Activated CD8-positive, alpha-beta memory T cell treated with anti-CD3 and anti-CD28 coated beads for 36 hours (primary cell): Measurements from ENCODE around the gene CAMTA1. TPM values are rescaled to one million over a fixed set of nuclear protein-coding genes. Genes with fewer than 3 reads are reported as not detected.

Experiments used
- CTCF ChIA-PET: fragments of 350-600 bp; sonication (Branson Sonifier 250); formaldehyde crosslinking; loops from one replicate; lab custom pipeline; 2021; ENCODE audit warnings: antibody characterized with exemption; lab: Charles Lee
- POLR2A ChIA-PET: fragments of 350-600 bp; sonication (Branson Sonifier 250); formaldehyde crosslinking; loops from one replicate; lab custom pipeline; 2021; ENCODE audit warnings: antibody characterized with exemption; lab: Charles Lee
- total RNA-seq, 2 experiments: library from RNA; stranded (reverse); gene quantifications; one replicate each; pipeline ENCODE4 v1.2.3, GENCODE V29; 2021

The CAMTA1 gene
- total RNA-seq, 2 experiments from 2014 or later = 66.5 to 72.5 TPM

- POLR2A ChIA-PET = no interaction called here
- CTCF ChIA-PET = no interaction called here
These were observed 746.5 kb downstream of the CAMTA1 start for GRCh38 chr1:7531562-7532340.

DNA sequence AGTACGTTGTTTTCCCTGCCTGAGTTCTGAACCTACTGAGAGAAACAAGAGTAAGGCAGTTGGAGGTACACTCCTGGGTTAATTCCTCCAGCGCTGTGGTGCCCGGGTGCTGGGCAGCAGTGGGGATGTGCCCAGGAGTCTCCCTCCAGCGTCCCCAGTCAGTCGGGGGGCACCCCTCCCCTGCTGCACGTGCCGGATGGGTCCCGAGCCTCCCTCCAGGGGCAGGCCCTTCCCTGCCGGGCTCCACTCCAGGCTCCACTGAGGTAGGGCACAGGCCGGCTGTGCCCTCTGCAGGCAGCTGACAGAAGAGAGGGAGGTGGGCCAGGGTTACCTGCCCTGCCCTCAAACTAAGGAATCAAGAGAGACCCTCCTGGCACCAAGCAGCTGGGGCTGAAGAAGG lies 747.8 kb downstream of the CAMTA1 start:
- CTCF ChIA-PET = no interaction called here
- POLR2A ChIA-PET = no interaction called here

GRCh38 chr1:7534061-7534825 lies 749.0 kb downstream of the CAMTA1 start:
- POLR2A ChIA-PET = no interaction called here
- CTCF ChIA-PET = no interaction called here

GRCh38 chr1:7535016-7535415 lies 749.8 kb downstream of the CAMTA1 start:
- POLR2A ChIA-PET = no interaction called here
- CTCF ChIA-PET = no interaction called here

GRCh38 chr1:7535934-7536878 lies 751.0 kb downstream of the CAMTA1 start:
- CTCF ChIA-PET = no interaction called here
- POLR2A ChIA-PET = no interaction called here

- CTCF ChIA-PET = no interaction called here
- POLR2A ChIA-PET = no interaction called here
These were observed 751.8 kb downstream of the CAMTA1 start for GRCh38 chr1:7536891-7537591.

- POLR2A ChIA-PET = no interaction called here
- CTCF ChIA-PET = no interaction called here
These were observed 752.8 kb downstream of the CAMTA1 start for GRCh38 chr1:7538033-7538432.

DNA sequence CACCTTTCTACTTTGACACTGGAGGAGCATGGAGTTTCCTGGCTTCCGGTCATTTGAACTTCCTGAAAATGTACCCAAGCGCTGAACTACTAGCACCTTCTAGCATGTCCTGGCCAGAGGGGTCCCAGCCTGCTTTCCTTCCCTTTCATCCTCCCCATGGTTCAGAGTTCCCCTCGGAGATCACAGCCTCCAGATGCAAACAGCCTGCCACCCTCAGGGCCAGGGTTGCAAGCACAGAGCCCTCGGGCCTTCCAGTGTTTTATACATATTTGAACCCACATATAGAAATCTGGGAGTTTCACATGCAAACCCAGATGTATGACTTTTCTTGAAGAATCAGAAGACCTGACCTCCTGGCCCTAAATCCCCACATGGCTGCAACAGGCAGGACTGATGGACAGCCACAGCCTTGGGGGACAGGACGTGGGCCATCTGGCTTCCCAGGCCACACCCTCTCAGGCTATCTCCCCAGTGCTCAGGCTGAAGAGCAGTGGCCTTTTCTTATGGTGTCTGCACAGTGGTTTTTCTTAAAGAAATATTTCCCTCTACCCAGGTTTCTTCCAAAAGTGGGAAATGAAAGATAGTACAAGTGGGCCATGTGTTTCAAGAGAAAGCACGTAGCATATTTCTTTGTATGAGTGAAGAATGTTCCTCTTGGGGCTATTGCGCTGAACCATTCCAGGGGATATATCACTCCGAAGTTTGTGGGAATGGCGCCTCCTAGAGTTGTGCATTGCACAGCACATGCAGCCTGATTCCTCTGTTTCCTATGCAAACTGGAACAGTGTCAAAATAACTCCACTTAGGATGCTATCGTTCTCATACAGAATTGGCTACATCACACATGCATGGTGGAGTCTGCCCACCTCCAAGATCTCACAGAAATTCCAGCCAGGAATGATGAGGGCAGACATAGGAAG lies 753.9 kb downstream of the CAMTA1 start:
- ChIA-PET CTCF (no interaction called here), POLR2A (no interaction called here)

DNA sequence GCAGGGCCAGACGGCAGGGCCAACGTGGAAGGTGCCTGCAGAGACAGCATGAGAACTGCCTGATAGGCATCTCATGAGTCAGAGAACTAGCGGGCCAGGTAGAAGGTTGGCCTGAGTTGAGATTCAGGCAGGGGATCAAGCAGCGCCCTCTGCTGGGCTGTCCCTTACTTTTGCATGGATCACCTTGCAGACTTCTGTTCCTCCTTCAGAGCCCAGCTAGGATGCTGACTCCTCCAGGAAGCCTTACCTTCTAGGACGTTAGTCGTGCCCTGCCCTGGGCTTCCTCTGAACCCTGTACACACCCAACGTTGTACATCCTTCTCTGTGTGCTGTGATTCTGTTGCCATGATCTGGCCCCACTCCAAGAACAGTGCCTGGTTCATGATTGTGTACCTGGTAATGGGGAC lies 754.5 kb downstream of the CAMTA1 start:
- CTCF ChIA-PET = no interaction called here
- POLR2A ChIA-PET = no interaction called here

GRCh38 chr1:7540816-7541215 lies 755.6 kb downstream of the CAMTA1 start:
- CTCF ChIA-PET = no interaction called here
- POLR2A ChIA-PET = no interaction called here

- CTCF ChIA-PET = no interaction called here
- POLR2A ChIA-PET = no interaction called here
These were observed 756.4 kb downstream of the CAMTA1 start for GRCh38 chr1:7541629-7542028.

DNA sequence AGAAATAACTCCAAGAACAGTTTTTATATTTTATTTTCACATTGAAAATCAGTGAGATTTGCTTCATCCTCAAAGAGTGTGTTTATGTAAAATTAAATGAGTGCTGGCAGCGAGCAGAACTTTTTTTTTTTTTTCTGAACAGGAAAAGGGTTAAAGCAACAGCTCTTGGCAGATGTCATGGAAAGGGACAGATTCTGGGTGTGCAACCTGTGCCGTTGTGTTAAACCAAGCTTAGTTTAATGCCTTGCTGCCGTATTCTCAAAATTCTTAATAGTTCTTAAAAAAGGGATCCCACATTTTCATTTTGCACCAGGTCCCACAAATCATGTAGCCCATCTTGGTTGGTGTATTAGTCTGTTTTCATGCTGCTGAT lies 758.5 kb downstream of the CAMTA1 start:
- ChIA-PET POLR2A (no interaction called here), CTCF (no interaction called here)

DNA sequence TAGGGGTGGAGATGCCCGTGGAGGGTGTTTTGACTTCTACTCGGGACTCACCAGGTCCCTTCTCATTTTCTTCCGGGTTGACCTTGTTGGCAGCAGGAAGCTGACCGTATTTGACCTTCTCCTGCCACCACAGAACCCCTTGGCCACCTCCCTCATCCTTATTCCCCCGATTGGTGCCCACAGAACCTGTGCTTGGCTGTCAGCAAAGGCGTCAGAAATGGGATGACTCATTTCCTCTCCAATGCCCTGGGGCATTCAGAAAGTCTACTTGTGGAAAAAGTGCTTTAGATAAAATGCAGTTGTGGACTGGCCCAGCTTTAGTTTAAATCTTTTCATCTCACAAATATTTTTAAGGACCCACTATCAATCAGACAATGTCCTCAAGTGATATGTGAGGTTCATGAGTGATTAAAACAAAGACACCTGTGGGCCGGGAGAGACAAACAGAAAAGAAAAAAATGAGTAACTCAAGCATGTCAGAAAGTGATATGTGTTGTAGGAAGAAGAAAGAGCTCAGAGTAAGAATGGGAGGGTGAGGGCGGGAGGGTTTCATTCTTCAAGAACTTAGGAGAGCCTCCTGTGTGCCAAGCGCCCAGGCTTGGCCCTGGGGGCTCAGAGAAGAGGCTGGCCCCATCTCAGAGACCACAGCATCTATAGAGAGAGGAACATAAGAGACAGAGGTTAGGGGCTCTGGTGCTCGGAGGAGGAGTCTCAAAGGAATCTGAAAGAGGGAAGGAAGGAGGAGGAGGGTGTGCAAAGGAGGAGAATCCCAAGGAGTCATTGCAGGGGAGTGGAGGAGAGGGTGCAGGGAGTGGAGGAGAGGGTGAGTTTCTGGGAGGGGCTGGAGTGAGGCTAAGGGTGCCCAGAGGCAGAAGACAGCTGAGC lies 764.3 kb downstream of the CAMTA1 start:
- POLR2A ChIA-PET = no interaction called here
- CTCF ChIA-PET = interaction anchor here (1.0 kb wide), 1 partner anchor 19 kb away, joined by 3 read pairs; no protein-coding TSS in a partner anchor

DNA sequence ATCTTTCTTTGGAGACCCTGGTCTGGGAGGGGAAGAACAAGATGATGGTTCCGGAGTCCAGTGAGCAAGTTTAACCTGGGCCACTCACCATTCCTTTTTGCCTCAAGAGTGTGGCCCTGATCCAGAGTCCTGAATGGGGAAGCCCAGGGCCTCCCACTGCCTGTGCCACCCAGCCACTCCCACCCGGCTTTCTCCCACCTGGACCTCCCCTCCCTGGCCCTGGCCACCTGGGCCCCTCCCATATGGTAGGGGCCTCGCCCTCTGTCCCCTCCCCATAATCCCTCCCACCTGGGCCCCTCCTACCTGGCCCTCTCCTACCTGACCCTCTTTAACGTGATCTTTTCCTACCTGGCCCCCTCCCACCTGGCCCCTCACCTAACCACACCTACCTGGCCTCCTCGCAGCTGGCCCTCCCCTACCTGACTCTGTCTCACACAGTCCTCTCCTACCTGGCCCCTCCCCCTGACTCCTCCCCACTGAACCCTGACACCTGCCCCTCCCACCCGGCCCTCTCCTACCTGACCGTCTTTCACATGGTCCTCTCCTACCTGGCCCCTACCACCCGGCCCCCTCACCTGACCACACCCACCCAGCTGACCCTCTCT lies 765.1 kb downstream of the CAMTA1 start:
- CTCF ChIA-PET = interaction anchor here (1.0 kb wide), 1 partner anchor 20 kb away, joined by 3 read pairs; no protein-coding TSS in a partner anchor

GRCh38 chr1:7550981-7551380 lies 765.7 kb downstream of the CAMTA1 start:
- POLR2A ChIA-PET = no interaction called here

More for the DNA sequence above, 765.1 kb downstream of the CAMTA1 start:
- POLR2A ChIA-PET = no interaction called here

GRCh38 chr1:7551442-7551841 lies 766.2 kb downstream of the CAMTA1 start:
- ChIA-PET CTCF (no interaction called here), POLR2A (no interaction called here)

More at GRCh38 chr1:7550981-7551380, 765.7 kb downstream of the CAMTA1 start:
- CTCF ChIA-PET = no interaction called here

DNA sequence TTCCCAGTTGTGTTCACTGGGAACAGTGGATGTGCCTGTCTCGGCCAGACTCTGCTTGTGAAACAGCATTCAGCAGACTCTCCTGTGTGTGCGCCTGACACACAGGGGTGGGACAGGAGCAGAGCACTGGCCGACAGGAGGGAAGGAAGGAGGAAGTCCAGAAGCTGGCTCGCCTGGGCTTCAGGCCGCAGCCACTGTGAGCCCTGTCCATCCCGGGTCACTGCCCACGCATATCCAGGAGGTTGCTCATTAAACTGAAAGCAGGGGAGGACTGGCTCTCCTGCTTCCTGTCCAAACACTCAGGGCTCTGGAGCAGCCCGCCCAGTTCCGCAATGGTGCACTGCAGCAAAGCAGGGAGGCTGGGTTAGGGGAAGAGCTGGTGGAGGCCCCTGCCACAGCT lies 767.1 kb downstream of the CAMTA1 start:
- POLR2A ChIA-PET = no interaction called here

More for the DNA sequence above, 767.1 kb downstream of the CAMTA1 start:
- CTCF ChIA-PET = no interaction called here
